ENCODE data around the gene PRKCI.

Gene PRKCI

GRCh38 chr3:170302008-170302407 lies 79.8 kb downstream of the PRKCI start:
- TF ChIP-seq CTCF (conservative IDR thresholded peaks at IDR 0.05; ENCODE audit: control insufficient read depth, insufficient read depth, low read depth, low read length): no peak
- DNase-seq (ENCODE audit: low read depth): no peak
- H3K4me3 ChIP-seq (ENCODE audit: control insufficient read depth, low read depth, low read length): no peak overlapping the region

GRCh38 chr3:170306015-170306414 lies 83.8 kb downstream of the PRKCI start:
- no peak for DNase-seq (ENCODE audit: low read depth)
- no peak for TF ChIP-seq CTCF (conservative IDR thresholded peaks at IDR 0.05; ENCODE audit: control insufficient read depth, insufficient read depth, low read depth, low read length)
- H3K4me3 ChIP-seq (ENCODE audit: control insufficient read depth, low read depth, low read length): no peak overlapping the region

GRCh38 chr3:170307671-170308405 lies 85.6 kb downstream of the PRKCI start:
- DNase-seq (ENCODE audit: low read depth): peak; percentile 21
- no peak for TF ChIP-seq CTCF (conservative IDR thresholded peaks at IDR 0.05; ENCODE audit: control insufficient read depth, insufficient read depth, low read depth, low read length)
- no peak overlapping the region for H3K4me3 ChIP-seq (ENCODE audit: control insufficient read depth, low read depth, low read length)

- TF ChIP-seq CTCF (conservative IDR thresholded peaks at IDR 0.05; ENCODE audit: control insufficient read depth, insufficient read depth, low read depth, low read length): no peak
- DNase-seq (ENCODE audit: low read depth): no peak
- no peak overlapping the region for H3K4me3 ChIP-seq (ENCODE audit: control insufficient read depth, low read depth, low read length)
These were observed 86.8 kb downstream of the PRKCI start for GRCh38 chr3:170309046-170309445.

- no peak overlapping the region for H3K4me3 ChIP-seq (ENCODE audit: control insufficient read depth, low read depth, low read length)
- no peak for TF ChIP-seq CTCF (conservative IDR thresholded peaks at IDR 0.05; ENCODE audit: control insufficient read depth, insufficient read depth, low read depth, low read length)
- no peak for DNase-seq (ENCODE audit: low read depth)
These were observed 95.7 kb downstream of the PRKCI start for GRCh38 chr3:170317954-170318353.

GRCh38 chr3:170320461-170321121 lies 98.4 kb downstream of the PRKCI start:
- DNase-seq (ENCODE audit: low read depth): no peak
- no peak for TF ChIP-seq CTCF (conservative IDR thresholded peaks at IDR 0.05; ENCODE audit: control insufficient read depth, insufficient read depth, low read depth, low read length)
- H3K4me3 ChIP-seq (ENCODE audit: control insufficient read depth, low read depth, low read length): no peak overlapping the region
